Measurements from ENCODE around the gene ZNF775. TPM values are rescaled to one million over a fixed set of nuclear protein-coding genes. Genes with fewer than 3 reads are reported as not detected.

ZNF775 gene
- total and polyA plus RNA-seq, 3 experiments from 2014 or later = 6.0 to 8.7 (median 6.0) TPM

GRCh38 chr7:150341263-150342120 lies 37.6 kb upstream of the ZNF775 start, which contains the start of gene RARRES2:
TSS of gene RARRES2 (minus strand) at chr7:150341629. CDS start at chr7:150340609, 1,020 bp downstream.
- H3K27me3 ChIP-seq (ENCODE audit: insufficient read depth, low read length, poor library complexity, severe bottlenecking) = peaks cover 3% of the 10 kb centered on the region
- H3K36me3 ChIP-seq (ENCODE audit: insufficient read depth, low read length) = no peaks in the 10 kb centered on the region
- H3K9me3 ChIP-seq (ENCODE audit: low read length) = no peaks in the 10 kb centered on the region
- POLR2A ChIA-PET = no interaction called here
- Mint-ChIP-seq H3K27ac (peak within 1 kb of the TSS in 3 of 8 donors; percentile 2 to 58 (median 12)), H3K27me3 (peaks cover 37 to 46% of the 10 kb centered on the region in 2 donors), H3K4me3 (no peak within 1 kb of the TSS), H3K4me1 (peaks cover 0 to 20% (median 5%) of the 10 kb centered on the region in 3 donors), H3K9me3 (peaks cover 0 to 12% (median 8%) of the 10 kb centered on the region in 5 donors), H3K36me3 (peaks cover 3 to 8% (median 8%) of the 10 kb centered on the region in 3 donors)
- peaks cover 4% of the 10 kb centered on the region for H3K4me1 ChIP-seq (ENCODE audit: insufficient read depth, low read length)
- H3K27ac ChIP-seq (ENCODE audit: low read depth, low read length) = no peak within 1 kb of the TSS
- CTCF ChIA-PET = no interaction called here
- no peak for DNase-seq
- H3K4me3 ChIP-seq (ENCODE audit: low read length) = no peak within 1 kb of the TSS

- POLR2A ChIA-PET = no interaction called here
These were observed 37.1 kb upstream of the ZNF775 start for GRCh38 chr7:150342121-150342408.

GRCh38 chr7:150343225-150343624 lies 35.9 kb upstream of the ZNF775 start:
- Mint-ChIP-seq H3K27me3 (peaks cover 37 to 49% of the 10 kb centered on the region in 2 donors), H3K36me3 (peaks cover 0 to 8% (median 3%) of the 10 kb centered on the region in 3 donors), H3K9me3 (peaks cover 0 to 12% (median 8%) of the 10 kb centered on the region in 5 donors), H3K4me3 (no peak overlapping the region), H3K27ac (peak overlapping the region in 2 of 8 donors; percentile 45 to 58), H3K4me1 (peaks cover 0 to 20% (median 5%) of the 10 kb centered on the region in 3 donors)
- ChIA-PET CTCF (interaction anchor here (1.0 kb wide), 1 partner anchor 8 kb away, joined by 3 read pairs; no protein-coding TSS in a partner anchor), POLR2A (no interaction called here)
- Histone ChIP-seq H3K27ac (ENCODE audit: low read depth, low read length) (no peak overlapping the region), H3K27me3 (ENCODE audit: insufficient read depth, low read length, poor library complexity, severe bottlenecking) (peaks cover 3% of the 10 kb centered on the region), H3K9me3 (ENCODE audit: low read length) (no peaks in the 10 kb centered on the region), H3K4me1 (ENCODE audit: insufficient read depth, low read length) (peaks cover 4% of the 10 kb centered on the region), H3K36me3 (ENCODE audit: insufficient read depth, low read length) (no peaks in the 10 kb centered on the region), H3K4me3 (ENCODE audit: low read length) (no peak overlapping the region)
- DNase-seq = no peak

More at GRCh38 chr7:150342121-150342408, 37.1 kb upstream of the ZNF775 start:
- peaks cover 3% of the 10 kb centered on the region for H3K27me3 ChIP-seq (ENCODE audit: insufficient read depth, low read length, poor library complexity, severe bottlenecking)
- no peak overlapping the region for H3K4me3 Mint-ChIP-seq
- peaks cover 0 to 20% (median 5%) of the 10 kb centered on the region in 3 donors for H3K4me1 Mint-ChIP-seq
- peak overlapping the region in 3 of 8 donors; percentile 2 to 58 (median 12) for H3K27ac Mint-ChIP-seq
- H3K9me3 Mint-ChIP-seq = peaks cover 0 to 12% (median 8%) of the 10 kb centered on the region in 5 donors
- no peak overlapping the region for H3K4me3 ChIP-seq (ENCODE audit: low read length)
- no peak overlapping the region for H3K27ac ChIP-seq (ENCODE audit: low read depth, low read length)
- no peaks in the 10 kb centered on the region for H3K9me3 ChIP-seq (ENCODE audit: low read length)
- no peaks in the 10 kb centered on the region for H3K36me3 ChIP-seq (ENCODE audit: insufficient read depth, low read length)
- DNase-seq = no peak
- peaks cover 4% of the 10 kb centered on the region for H3K4me1 ChIP-seq (ENCODE audit: insufficient read depth, low read length)
- H3K36me3 Mint-ChIP-seq = peaks cover 3 to 8% (median 6%) of the 10 kb centered on the region in 3 donors
- peaks cover 37 to 49% of the 10 kb centered on the region in 2 donors for H3K27me3 Mint-ChIP-seq
- CTCF ChIA-PET = no interaction called here

- Histone ChIP-seq H3K4me1 (ENCODE audit: insufficient read depth, low read length) (peaks cover 4% of the 10 kb centered on the region), H3K36me3 (ENCODE audit: insufficient read depth, low read length) (no peaks in the 10 kb centered on the region), H3K9me3 (ENCODE audit: low read length) (no peaks in the 10 kb centered on the region), H3K27ac (ENCODE audit: low read depth, low read length) (no peak overlapping the region), H3K27me3 (ENCODE audit: insufficient read depth, low read length, poor library complexity, severe bottlenecking) (peaks cover 3% of the 10 kb centered on the region), H3K4me3 (ENCODE audit: low read length) (no peak overlapping the region)
- Mint-ChIP-seq H3K4me1 (peaks cover 0 to 20% (median 5%) of the 10 kb centered on the region in 3 donors), H3K4me3 (no peak overlapping the region), H3K36me3 (peaks cover 0 to 8% (median 3%) of the 10 kb centered on the region in 3 donors), H3K9me3 (peaks cover 0 to 12% (median 8%) of the 10 kb centered on the region in 5 donors), H3K27me3 (peaks cover 37 to 47% of the 10 kb centered on the region in 2 donors), H3K27ac (no peak overlapping the region)
- ChIA-PET CTCF (interaction anchor here (1.4 kb wide), 1 partner anchor 34 kb away, joined by 3 read pairs; no protein-coding TSS in a partner anchor), POLR2A (no interaction called here)
- no peak for DNase-seq
These were observed 34.8 kb upstream of the ZNF775 start for GRCh38 chr7:150344299-150344698.

- no peak overlapping the region for H3K27ac ChIP-seq (ENCODE audit: low read depth, low read length)
- peaks cover 0 to 15% (median 5%) of the 10 kb centered on the region in 3 donors for H3K4me1 Mint-ChIP-seq
- peaks cover 3% of the 10 kb centered on the region for H3K4me1 ChIP-seq (ENCODE audit: insufficient read depth, low read length)
- DNase-seq = no peak
- peaks cover 0 to 8% (median 3%) of the 10 kb centered on the region in 3 donors for H3K36me3 Mint-ChIP-seq
- H3K9me3 Mint-ChIP-seq = peaks cover 0 to 12% (median 8%) of the 10 kb centered on the region in 5 donors
- ChIA-PET CTCF (interaction anchor here (1.4 kb wide), 1 partner anchor 33 kb away, joined by 3 read pairs; no protein-coding TSS in a partner anchor), POLR2A (no interaction called here)
- no peak overlapping the region for H3K4me3 Mint-ChIP-seq
- peaks cover 31 to 42% of the 10 kb centered on the region in 2 donors for H3K27me3 Mint-ChIP-seq
- H3K27me3 ChIP-seq (ENCODE audit: insufficient read depth, low read length, poor library complexity, severe bottlenecking) = peaks cover 3% of the 10 kb centered on the region
- no peak overlapping the region for H3K27ac Mint-ChIP-seq
- H3K4me3 ChIP-seq (ENCODE audit: low read length) = no peak overlapping the region
- no peaks in the 10 kb centered on the region for H3K9me3 ChIP-seq (ENCODE audit: low read length)
- no peaks in the 10 kb centered on the region for H3K36me3 ChIP-seq (ENCODE audit: insufficient read depth, low read length)
These were observed 34.1 kb upstream of the ZNF775 start for GRCh38 chr7:150345012-150345411.

GRCh38 chr7:150346922-150347321 lies 32.2 kb upstream of the ZNF775 start:
- Histone ChIP-seq H3K27me3 (ENCODE audit: insufficient read depth, low read length, poor library complexity, severe bottlenecking) (no peaks in the 10 kb centered on the region), H3K36me3 (ENCODE audit: insufficient read depth, low read length) (no peaks in the 10 kb centered on the region), H3K4me3 (ENCODE audit: low read length) (no peak overlapping the region), H3K27ac (ENCODE audit: low read depth, low read length) (no peak overlapping the region), H3K4me1 (ENCODE audit: insufficient read depth, low read length) (no peaks in the 10 kb centered on the region), H3K9me3 (ENCODE audit: low read length) (no peaks in the 10 kb centered on the region)
- CTCF ChIA-PET = interaction anchor here (1.3 kb wide), 1 partner anchor 60 kb away, joined by 4 read pairs; no protein-coding TSS in a partner anchor
- DNase-seq = no peak
- peaks cover 0 to 12% (median 8%) of the 10 kb centered on the region in 5 donors for H3K9me3 Mint-ChIP-seq
- peaks cover 26 to 34% of the 10 kb centered on the region in 2 donors for H3K27me3 Mint-ChIP-seq
- no peak overlapping the region for H3K4me3 Mint-ChIP-seq
- peaks cover 0 to 8% (median 3%) of the 10 kb centered on the region in 3 donors for H3K36me3 Mint-ChIP-seq
- peak overlapping the region in 1 of 8 donors; percentile 56 for H3K27ac Mint-ChIP-seq
- H3K4me1 Mint-ChIP-seq = peaks cover 0 to 4% (median 2%) of the 10 kb centered on the region in 3 donors
- POLR2A ChIA-PET = no interaction called here

- no peak for DNase-seq
- Histone ChIP-seq H3K27ac (ENCODE audit: low read depth, low read length) (no peak overlapping the region), H3K36me3 (ENCODE audit: insufficient read depth, low read length) (no peaks in the 10 kb centered on the region), H3K27me3 (ENCODE audit: insufficient read depth, low read length, poor library complexity, severe bottlenecking) (no peaks in the 10 kb centered on the region), H3K4me3 (ENCODE audit: low read length) (no peak overlapping the region), H3K4me1 (ENCODE audit: insufficient read depth, low read length) (peaks cover 2% of the 10 kb centered on the region), H3K9me3 (ENCODE audit: low read length) (no peaks in the 10 kb centered on the region)
- Mint-ChIP-seq H3K27me3 (peaks cover 0 to under 1% of the 10 kb centered on the region in 2 donors), H3K27ac (no peak overlapping the region), H3K9me3 (no peaks in the 10 kb centered on the region), H3K36me3 (no peaks in the 10 kb centered on the region), H3K4me1 (peaks cover 5 to 6% (median 6%) of the 10 kb centered on the region in 3 donors), H3K4me3 (no peak overlapping the region)
- CTCF ChIA-PET = interaction anchor here (1.3 kb wide), 1 partner anchor 9 kb away, joined by 3 read pairs; no protein-coding TSS in a partner anchor
- POLR2A ChIA-PET = no interaction called here
These were observed 27.4 kb upstream of the ZNF775 start for GRCh38 chr7:150351587-150352194.

All from CD8-positive, alpha-beta memory T cell (primary cell).